Measurements from ENCODE around the gene EFHC1. TPM values are rescaled to one million over a fixed set of nuclear protein-coding genes. Genes with fewer than 3 reads are reported as not detected.

EFHC1 gene
- polyA plus RNA-seq, 1 donor from 2014 or later, result 173 TPM

DNA sequence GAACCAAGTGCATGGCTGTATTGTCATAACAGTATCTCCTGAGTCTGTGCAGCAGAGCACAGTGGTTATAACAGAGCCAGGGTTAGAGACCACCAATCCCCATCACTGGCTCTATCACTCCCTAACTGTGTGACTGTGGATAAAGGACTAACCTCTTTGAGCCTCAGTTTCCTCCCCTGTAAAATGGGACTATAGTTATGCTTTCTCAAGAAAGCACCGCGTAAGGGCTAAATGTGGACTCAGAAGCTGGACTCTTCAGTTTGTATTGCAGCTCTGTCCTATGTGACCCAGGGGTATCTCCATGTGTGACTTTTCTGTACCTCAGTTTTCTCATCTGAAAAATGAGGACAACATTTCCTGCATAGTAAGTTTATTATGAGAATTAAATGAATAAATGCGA is 96.8 kb downstream of the EFHC1 start:
- Histone ChIP-seq H3K27ac (ENCODE audit: low read length) (no peak overlapping the region), H3K27me3 (ENCODE audit: insufficient read depth, low read depth, low read length) (no peaks in the 10 kb centered on the region), H3K4me3 (ENCODE audit: low read length) (no peak overlapping the region), H2AFZ (ENCODE audit: low read depth, low read length) (no peak overlapping the region), H3F3A (ENCODE audit: insufficient read depth, low read length, poor library complexity, severe bottlenecking) (no peaks in the 10 kb centered on the region), H3K4me2 (ENCODE audit: low read length) (no peak overlapping the region), H3K79me2 (replicated peaks; ENCODE audit: insufficient read depth, low read length) (no peaks in the 10 kb centered on the region), H3K9ac (ENCODE audit: low read length) (no peak overlapping the region), H3K9me2 (ENCODE audit: insufficient read depth, low read length) (no peaks in the 10 kb centered on the region), H3K9me3 (ENCODE audit: low read length) (no peaks in the 10 kb centered on the region), H3K36me3 (ENCODE audit: insufficient read depth, low read length) (no peaks in the 10 kb centered on the region), H4K20me1 (ENCODE audit: insufficient read depth) (no peaks in the 10 kb centered on the region)
- TF ChIP-seq POLR2AphosphoS5 (IDR thresholded peaks at IDR 0.05), result no peak
- no peak for TF ChIP-seq RAD21 (conservative IDR thresholded peaks at IDR 0.05)
- no peak for TF ChIP-seq EZH2 (IDR thresholded peaks at IDR 0.05; ENCODE audit: borderline replicate concordance, insufficient read depth, low read length, poor library complexity, severe bottlenecking)
- no peak for TF ChIP-seq SMC3 (conservative IDR thresholded peaks at IDR 0.05; ENCODE audit: poor library complexity)
- TF ChIP-seq, protein P1, sequence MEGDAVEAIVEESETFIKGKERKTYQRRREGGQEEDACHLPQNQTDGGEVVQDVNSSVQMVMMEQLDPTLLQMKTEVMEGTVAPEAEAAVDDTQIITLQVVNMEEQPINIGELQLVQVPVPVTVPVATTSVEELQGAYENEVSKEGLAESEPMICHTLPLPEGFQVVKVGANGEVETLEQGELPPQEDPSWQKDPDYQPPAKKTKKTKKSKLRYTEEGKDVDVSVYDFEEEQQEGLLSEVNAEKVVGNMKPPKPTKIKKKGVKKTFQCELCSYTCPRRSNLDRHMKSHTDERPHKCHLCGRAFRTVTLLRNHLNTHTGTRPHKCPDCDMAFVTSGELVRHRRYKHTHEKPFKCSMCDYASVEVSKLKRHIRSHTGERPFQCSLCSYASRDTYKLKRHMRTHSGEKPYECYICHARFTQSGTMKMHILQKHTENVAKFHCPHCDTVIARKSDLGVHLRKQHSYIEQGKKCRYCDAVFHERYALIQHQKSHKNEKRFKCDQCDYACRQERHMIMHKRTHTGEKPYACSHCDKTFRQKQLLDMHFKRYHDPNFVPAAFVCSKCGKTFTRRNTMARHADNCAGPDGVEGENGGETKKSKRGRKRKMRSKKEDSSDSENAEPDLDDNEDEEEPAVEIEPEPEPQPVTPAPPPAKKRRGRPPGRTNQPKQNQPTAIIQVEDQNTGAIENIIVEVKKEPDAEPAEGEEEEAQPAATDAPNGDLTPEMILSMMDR (IDR thresholded peaks at IDR 0.05; ENCODE audit: poor library complexity, severe bottlenecking), result no peak
- TF ChIP-seq EP300 (conservative IDR thresholded peaks at IDR 0.05; ENCODE audit: poor library complexity, severe bottlenecking), result no peak
- TF ChIP-seq MXI1 (conservative IDR thresholded peaks at IDR 0.05; ENCODE audit: poor library complexity, severe bottlenecking), result no peak
- TF ChIP-seq TAF1 (IDR thresholded peaks at IDR 0.05; ENCODE audit: low read depth), result no peak
- TF ChIP-seq, protein P2, sequence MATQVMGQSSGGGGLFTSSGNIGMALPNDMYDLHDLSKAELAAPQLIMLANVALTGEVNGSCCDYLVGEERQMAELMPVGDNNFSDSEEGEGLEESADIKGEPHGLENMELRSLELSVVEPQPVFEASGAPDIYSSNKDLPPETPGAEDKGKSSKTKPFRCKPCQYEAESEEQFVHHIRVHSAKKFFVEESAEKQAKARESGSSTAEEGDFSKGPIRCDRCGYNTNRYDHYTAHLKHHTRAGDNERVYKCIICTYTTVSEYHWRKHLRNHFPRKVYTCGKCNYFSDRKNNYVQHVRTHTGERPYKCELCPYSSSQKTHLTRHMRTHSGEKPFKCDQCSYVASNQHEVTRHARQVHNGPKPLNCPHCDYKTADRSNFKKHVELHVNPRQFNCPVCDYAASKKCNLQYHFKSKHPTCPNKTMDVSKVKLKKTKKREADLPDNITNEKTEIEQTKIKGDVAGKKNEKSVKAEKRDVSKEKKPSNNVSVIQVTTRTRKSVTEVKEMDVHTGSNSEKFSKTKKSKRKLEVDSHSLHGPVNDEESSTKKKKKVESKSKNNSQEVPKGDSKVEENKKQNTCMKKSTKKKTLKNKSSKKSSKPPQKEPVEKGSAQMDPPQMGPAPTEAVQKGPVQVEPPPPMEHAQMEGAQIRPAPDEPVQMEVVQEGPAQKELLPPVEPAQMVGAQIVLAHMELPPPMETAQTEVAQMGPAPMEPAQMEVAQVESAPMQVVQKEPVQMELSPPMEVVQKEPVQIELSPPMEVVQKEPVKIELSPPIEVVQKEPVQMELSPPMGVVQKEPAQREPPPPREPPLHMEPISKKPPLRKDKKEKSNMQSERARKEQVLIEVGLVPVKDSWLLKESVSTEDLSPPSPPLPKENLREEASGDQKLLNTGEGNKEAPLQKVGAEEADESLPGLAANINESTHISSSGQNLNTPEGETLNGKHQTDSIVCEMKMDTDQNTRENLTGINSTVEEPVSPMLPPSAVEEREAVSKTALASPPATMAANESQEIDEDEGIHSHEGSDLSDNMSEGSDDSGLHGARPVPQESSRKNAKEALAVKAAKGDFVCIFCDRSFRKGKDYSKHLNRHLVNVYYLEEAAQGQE (IDR thresholded peaks at IDR 0.05; ENCODE audit: borderline replicate concordance), result no peak

DNA sequence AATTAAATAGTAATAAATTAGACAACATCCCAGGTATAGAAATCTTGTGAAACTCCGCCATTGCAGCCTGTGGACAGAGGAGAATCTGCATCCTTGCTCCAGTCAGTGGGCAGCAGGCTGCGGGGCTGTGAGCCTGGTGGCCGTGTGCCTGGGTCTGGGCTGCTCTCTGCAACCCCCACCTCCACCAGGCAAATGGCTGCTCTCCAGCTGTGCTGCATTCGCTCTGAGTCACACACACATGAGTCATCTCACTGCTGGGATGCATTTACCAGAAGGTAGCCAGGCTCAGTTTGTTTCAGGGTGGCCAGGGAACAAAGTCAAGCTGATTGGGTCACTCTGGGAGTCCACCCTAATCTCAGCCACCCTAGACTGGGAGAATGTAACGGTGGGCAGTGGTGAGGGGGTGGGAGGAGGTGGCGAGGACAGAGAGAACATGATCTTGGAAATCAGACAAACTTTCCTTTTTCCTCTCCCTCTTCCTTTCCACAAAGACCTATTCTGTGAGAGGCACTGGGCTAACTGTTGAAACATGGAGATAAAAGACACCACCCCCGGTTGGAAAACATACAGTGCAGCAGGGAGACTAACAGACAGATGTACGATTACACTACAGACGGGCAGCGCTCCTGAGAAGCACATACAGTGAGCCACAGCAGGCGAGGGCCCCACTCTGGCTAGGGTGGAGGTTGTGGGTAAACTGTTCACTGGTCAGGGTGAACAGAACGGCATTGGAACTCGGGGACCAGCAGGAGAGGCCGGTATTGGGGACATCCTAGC is 97.5 kb downstream of the EFHC1 start:
- H3F3A ChIP-seq (ENCODE audit: insufficient read depth, low read length, poor library complexity, severe bottlenecking), result no peaks in the 10 kb centered on the region
- no peaks in the 10 kb centered on the region for H3K9me2 ChIP-seq (ENCODE audit: insufficient read depth, low read length)
- H4K20me1 ChIP-seq (ENCODE audit: insufficient read depth), result no peaks in the 10 kb centered on the region
- no peaks in the 10 kb centered on the region for H3K9me3 ChIP-seq (ENCODE audit: low read length)
- no peak for TF ChIP-seq POLR2AphosphoS5 (IDR thresholded peaks at IDR 0.05)
- no peaks in the 10 kb centered on the region for H3K27me3 ChIP-seq (ENCODE audit: insufficient read depth, low read depth, low read length)
- H3K79me2 ChIP-seq (replicated peaks; ENCODE audit: insufficient read depth, low read length), result no peaks in the 10 kb centered on the region
- H3K4me3 ChIP-seq (ENCODE audit: low read length), result no peak overlapping the region
- H3K9ac ChIP-seq (ENCODE audit: low read length), result no peak overlapping the region
- no peaks in the 10 kb centered on the region for H3K36me3 ChIP-seq (ENCODE audit: insufficient read depth, low read length)
- H3K27ac ChIP-seq (ENCODE audit: low read length), result no peak overlapping the region
- H3K4me2 ChIP-seq (ENCODE audit: low read length), result no peak overlapping the region
- no peak overlapping the region for H2AFZ ChIP-seq (ENCODE audit: low read depth, low read length)

Data from neural cell (in vitro differentiated cells).